Cerebellar cortex (tissue), 1 donor: ENCODE results near the gene LYPD4.
"Not testable (repeated sequence)": the region's sequence is repeated elsewhere in the genome, so short reads cannot be mapped to it uniquely, and the experiment has no call there.

Experiments
- DNase-seq: peaks from one replicate; pipeline ENCODE4 v3.0.0-alpha.2; 2015; ENCODE audit warnings: low spot score

LYPD4 gene

GRCh38 chr19:41844601-41845000, at the start of gene LYPD4:
Gene LYPD4 (minus strand): TSS chr19:41844683. CDS start chr19:41839285, 5,398 bp downstream.
- no peak for DNase-seq

- peak; percentile 33 for DNase-seq
Measured at GRCh38 chr19:41893899-41894298, 49.4 kb upstream of the LYPD4 start.

- DNase-seq: no peak
Measured at GRCh38 chr19:41892173-41892902, 47.9 kb upstream of the LYPD4 start.

GRCh38 chr19:41890936-41891335, 46.5 kb upstream of the LYPD4 start:
- DNase-seq: no peak

GRCh38 chr19:41889896-41890295, 45.4 kb upstream of the LYPD4 start:
- no peak for DNase-seq

- DNase-seq: no peak
Measured at GRCh38 chr19:41888926-41889325, 44.4 kb upstream of the LYPD4 start.

- no peak for DNase-seq
Measured at GRCh38 chr19:41887711-41888382, 43.4 kb upstream of the LYPD4 start.

GRCh38 chr19:41886761-41887710, 42.6 kb upstream of the LYPD4 start:
- no peak for DNase-seq

GRCh38 chr19:41883821-41884733, 39.6 kb upstream of the LYPD4 start:
- DNase-seq: peak; percentile 97

GRCh38 chr19:41883463-41883820, 39.0 kb upstream of the LYPD4 start:
- DNase-seq: no peak

- DNase-seq: no peak
Measured at GRCh38 chr19:41882568-41883462, 38.3 kb upstream of the LYPD4 start, which contains the start of gene ARHGEF1. Gene ARHGEF1 (plus strand): TSS chr19:41883184. CDS start chr19:41888083, 4,899 bp downstream.

- no peak for DNase-seq
Measured at GRCh38 chr19:41880329-41880708, 35.8 kb upstream of the LYPD4 start.

- no peak for DNase-seq
Measured at GRCh38 chr19:41879670-41880328, 35.3 kb upstream of the LYPD4 start.

- no peak for DNase-seq
Measured at GRCh38 chr19:41879080-41879479, 34.6 kb upstream of the LYPD4 start.

GRCh38 chr19:41877916-41878905, 33.7 kb upstream of the LYPD4 start:
- no peak for DNase-seq

GRCh38 chr19:41876847-41877832, 32.7 kb upstream of the LYPD4 start, which contains the start of gene CD79A:
Gene CD79A (plus strand): TSS chr19:41877279. CDS start chr19:41877305, 26 bp downstream.
- no peak for DNase-seq

- DNase-seq: not testable (repeated sequence)
Measured at GRCh38 chr19:41875973-41876372, 31.5 kb upstream of the LYPD4 start.
